ENCODE data around the gene MED12L.
A peak's percentile ranks its signal among the peaks of the same experiment; 100 is the strongest.

The MED12L gene

GRCh38 chr3:151367448-151367847, 282.0 kb downstream of the MED12L start:
- no peak for DNase-seq
- no peak overlapping the region for H3K4me3 ChIP-seq (ENCODE audit: low read depth, low read length)
- H3K27me3 ChIP-seq: no peaks in the 10 kb centered on the region
- no peaks in the 10 kb centered on the region for H3K4me1 ChIP-seq
- no peaks in the 10 kb centered on the region for H3K9me3 ChIP-seq
- TF ChIP-seq CTCF (IDR thresholded peaks at IDR 0.05; ENCODE audit: low read depth, low read length): no peak
- H3K36me3 ChIP-seq: no peaks in the 10 kb centered on the region; the same call in 1 of the 2 replicates

GRCh38 chr3:151371526-151371925, 286.1 kb downstream of the MED12L start:
- H3K36me3 ChIP-seq: no peaks in the 10 kb centered on the region; the same call in 1 of the 2 replicates
- DNase-seq: no peak
- TF ChIP-seq CTCF (IDR thresholded peaks at IDR 0.05; ENCODE audit: low read depth, low read length): no peak
- no peaks in the 10 kb centered on the region for H3K9me3 ChIP-seq
- H3K4me1 ChIP-seq: no peaks in the 10 kb centered on the region
- no peaks in the 10 kb centered on the region for H3K27me3 ChIP-seq
- no peak overlapping the region for H3K4me3 ChIP-seq (ENCODE audit: low read depth, low read length)

GRCh38 chr3:151372063-151372820, 286.8 kb downstream of the MED12L start:
- Histone ChIP-seq H3K9me3 (no peaks in the 10 kb centered on the region), H3K27me3 (no peaks in the 10 kb centered on the region), H3K36me3 (peaks cover 7% of the 10 kb centered on the region), H3K4me1 (no peaks in the 10 kb centered on the region), H3K4me3 (ENCODE audit: low read depth, low read length) (no peak overlapping the region)
- TF ChIP-seq CTCF (IDR thresholded peaks at IDR 0.05; ENCODE audit: low read depth, low read length): no peak
- no peak for DNase-seq

GRCh38 chr3:151377768-151378385, 292.4 kb downstream of the MED12L start:
- H3K36me3 ChIP-seq: peaks cover 7% of the 10 kb centered on the region
- H3K9me3 ChIP-seq: no peaks in the 10 kb centered on the region
- H3K27me3 ChIP-seq: no peaks in the 10 kb centered on the region
- no peak for DNase-seq
- no peak for TF ChIP-seq CTCF (IDR thresholded peaks at IDR 0.05; ENCODE audit: low read depth, low read length)
- peaks cover 2% of the 10 kb centered on the region for H3K4me1 ChIP-seq
- no peak overlapping the region for H3K4me3 ChIP-seq (ENCODE audit: low read depth, low read length)

GRCh38 chr3:151379083-151379734, 293.7 kb downstream of the MED12L start:
- Histone ChIP-seq H3K27me3 (no peaks in the 10 kb centered on the region), H3K4me1 (peaks cover 11% of the 10 kb centered on the region), H3K4me3 (ENCODE audit: low read depth, low read length) (no peak overlapping the region), H3K36me3 (peaks cover 7% of the 10 kb centered on the region), H3K9me3 (no peaks in the 10 kb centered on the region)
- peak; percentile 46 for DNase-seq
- peak; percentile 83 for TF ChIP-seq CTCF (IDR thresholded peaks at IDR 0.05; ENCODE audit: low read depth, low read length)
